PC-3 (cell line): ENCODE data around the gene FRA10AC1. TPM values are rescaled to one million over a fixed set of nuclear protein-coding genes. Genes with fewer than 3 reads are reported as not detected.

Source experiments
- ATAC-seq: fragments of 200-7000 bp; cut with Tn5 transposase; 2 replicates; pipeline ENCODE4 v1.9.1; 2020; ENCODE audit warnings: mild to moderate bottlenecking, moderate library complexity
- BruUV-seq: library from RNA; stranded (reverse); fragments of 400-500 nt; replicated peaks from 2 replicates; lab custom pipeline; 2021; lab: Mats Ljungman, UMichigan
- CTCF ChIA-PET: fragments of 300-600 bp; sonication (Branson Sonifier 250); formaldehyde crosslinking; loops from one replicate; lab custom pipeline; 2022; ENCODE audit warnings: antibody characterized with exemption; lab: Charles Lee
- POLR2A ChIA-PET: fragments of 300-600 bp; sonication (Branson Sonifier 250); formaldehyde crosslinking; loops from one replicate; lab custom pipeline; 2022; ENCODE audit warnings: antibody characterized with exemption; ENCODE audit not compliant: unreplicated experiment; lab: Charles Lee
- DNase-seq: peaks from one replicate; pipeline ENCODE4 v3.0.0-alpha.2; 2015
- H2AFZ ChIP-seq: fragments of 300-600 bp; sonication (generic); 2 replicates; pipeline ENCODE4 v1.6.0; 2016; ENCODE audit warnings: antibody characterized with exemption, low read length
- H3F3A ChIP-seq: fragments of 300-600 bp; sonication (generic); one replicate; pipeline ENCODE4 v1.6.0; 2017; ENCODE audit warnings: antibody characterized with exemption, low read length, control low read depth, mild to moderate bottlenecking; ENCODE audit not compliant: unreplicated experiment
- H3K27ac ChIP-seq: fragments of 300-600 bp; sonication (generic); 2 replicates; pipeline ENCODE4 v1.5.1; 2016; ENCODE audit warnings: mild to moderate bottlenecking, low read length
- H3K27me3 ChIP-seq: fragments of 300-600 bp; sonication (generic); 2 replicates; pipeline ENCODE4 v1.6.1; 2016; ENCODE audit warnings: low read length, mixed read lengths
- H3K36me3 ChIP-seq: fragments of 300-600 bp; sonication (generic); 2 replicates; pipeline ENCODE4 v1.6.1; 2016; ENCODE audit warnings: low read depth, mixed run types, low read length, mixed read lengths
- H3K4me1 ChIP-seq: fragments of 300-600 bp; sonication (generic); 2 replicates; pipeline ENCODE4 v1.5.1; 2016; ENCODE audit warnings: low read length; ENCODE audit not compliant: insufficient read depth
- H3K4me2 ChIP-seq: fragments of 300-600 bp; sonication (generic); 2 replicates; pipeline ENCODE4 v1.6.0; 2016; ENCODE audit warnings: low read length
- H3K4me3 ChIP-seq: fragments of 300-600 bp; sonication (generic); 2 replicates; pipeline ENCODE4 v1.5.1; 2016; ENCODE audit warnings: mild to moderate bottlenecking, low read length, mixed read lengths
- H3K79me2 ChIP-seq: fragments of 300-600 bp; sonication (generic); 2 replicates; pipeline ENCODE4 v1.6.1; 2017; ENCODE audit warnings: low read length, mixed read lengths
- H3K9ac ChIP-seq: fragments of 300-600 bp; sonication (generic); 2 replicates; pipeline ENCODE4 v1.6.0; 2016; ENCODE audit warnings: mild to moderate bottlenecking, low read length
- H3K9me2 ChIP-seq: fragments of 300-600 bp; sonication (generic); replicated peaks from 2 replicates; pipeline ENCODE4 v1.6.1; 2016; ENCODE audit warnings: mixed run types, low read length, mixed read lengths
- H3K9me3 ChIP-seq: fragments of 300-600 bp; sonication (generic); 2 replicates; pipeline ENCODE4 v1.6.1; 2016; ENCODE audit warnings: low read length, mixed read lengths
- H4K20me1 ChIP-seq: fragments of 300-600 bp; sonication (generic); 2 replicates; pipeline ENCODE4 v1.6.1; 2016; ENCODE audit warnings: low read length, mixed read lengths
- EZH2 ChIP-seq: fragments of 300-600 bp; sonication (generic); IDR thresholded peaks from one replicate; pipeline ENCODE4 v1.6.1; 2017; ENCODE audit warnings: antibody characterized with exemption, mild to moderate bottlenecking, low read length; ENCODE audit not compliant: unreplicated experiment
- EZH2phosphoT487 ChIP-seq: fragments of 300-600 bp; sonication (generic); IDR thresholded peaks from 2 replicates; pipeline ENCODE4 v1.6.1; 2018; ENCODE audit warnings: mild to moderate bottlenecking, antibody characterized with exemption, low read length, borderline replicate concordance
- intact Hi-C: fragments of 100-400 bp; cut with micrococcal nuclease; formaldehyde crosslinking; loops from 2 replicates; pipeline ENCODE4 v1.9.0; 2023
- total RNA-seq: library from RNA; depleted of rRNA; stranded (reverse); fragments of >200 nt; gene quantifications from 2 replicates; pipeline ENCODE4 v1.2.3, GENCODE V29; 2014
- TF ChIP-seq, protein P1 (sequence below): fragments of 300-600 bp; sonication (generic); conservative IDR thresholded peaks from 2 replicates; pipeline ENCODE4 v1.5.1; 2017; ENCODE audit warnings: antibody characterized with exemption, low read depth, mild to moderate bottlenecking, low read length

Gene FRA10AC1
- total RNA-seq, 1 experiment from 2014 or later = 3.8 TPM

- BruUV-seq = no TSS peak
- TF ChIP-seq EZH2 = no peak
- TF ChIP-seq, protein P1, sequence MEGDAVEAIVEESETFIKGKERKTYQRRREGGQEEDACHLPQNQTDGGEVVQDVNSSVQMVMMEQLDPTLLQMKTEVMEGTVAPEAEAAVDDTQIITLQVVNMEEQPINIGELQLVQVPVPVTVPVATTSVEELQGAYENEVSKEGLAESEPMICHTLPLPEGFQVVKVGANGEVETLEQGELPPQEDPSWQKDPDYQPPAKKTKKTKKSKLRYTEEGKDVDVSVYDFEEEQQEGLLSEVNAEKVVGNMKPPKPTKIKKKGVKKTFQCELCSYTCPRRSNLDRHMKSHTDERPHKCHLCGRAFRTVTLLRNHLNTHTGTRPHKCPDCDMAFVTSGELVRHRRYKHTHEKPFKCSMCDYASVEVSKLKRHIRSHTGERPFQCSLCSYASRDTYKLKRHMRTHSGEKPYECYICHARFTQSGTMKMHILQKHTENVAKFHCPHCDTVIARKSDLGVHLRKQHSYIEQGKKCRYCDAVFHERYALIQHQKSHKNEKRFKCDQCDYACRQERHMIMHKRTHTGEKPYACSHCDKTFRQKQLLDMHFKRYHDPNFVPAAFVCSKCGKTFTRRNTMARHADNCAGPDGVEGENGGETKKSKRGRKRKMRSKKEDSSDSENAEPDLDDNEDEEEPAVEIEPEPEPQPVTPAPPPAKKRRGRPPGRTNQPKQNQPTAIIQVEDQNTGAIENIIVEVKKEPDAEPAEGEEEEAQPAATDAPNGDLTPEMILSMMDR = no peak
- no peak for TF ChIP-seq EZH2phosphoT487
- Histone ChIP-seq H3K79me2 (no peaks in the 10 kb centered on the region), H3K36me3 (no peaks in the 10 kb centered on the region), H3K27me3 (no peaks in the 10 kb centered on the region), H2AFZ (no peak overlapping the region), H3K4me2 (no peak overlapping the region), H3K4me3 (no peak overlapping the region), H3K9me3 (no peaks in the 10 kb centered on the region), H3K9ac (no peak overlapping the region), H4K20me1 (no peaks in the 10 kb centered on the region), H3K27ac (no peak overlapping the region), H3K4me1 (peaks cover 24% of the 10 kb centered on the region), H3F3A (no peaks in the 10 kb centered on the region), H3K9me2 (no peaks in the 10 kb centered on the region)
- ChIA-PET POLR2A (no interaction called here), CTCF (no interaction called here)
- DNase-seq (peak; percentile 33), ATAC-seq (peak; percentile 59)
- intact Hi-C loops = loop anchor here (10.0 kb wide), 2 partner anchors 51 to 111 kb away; partner anchors contain the start of gene RBP4
These were observed 46.2 kb downstream of the FRA10AC1 start for GRCh38 chr10:93656155-93656554.

DNA sequence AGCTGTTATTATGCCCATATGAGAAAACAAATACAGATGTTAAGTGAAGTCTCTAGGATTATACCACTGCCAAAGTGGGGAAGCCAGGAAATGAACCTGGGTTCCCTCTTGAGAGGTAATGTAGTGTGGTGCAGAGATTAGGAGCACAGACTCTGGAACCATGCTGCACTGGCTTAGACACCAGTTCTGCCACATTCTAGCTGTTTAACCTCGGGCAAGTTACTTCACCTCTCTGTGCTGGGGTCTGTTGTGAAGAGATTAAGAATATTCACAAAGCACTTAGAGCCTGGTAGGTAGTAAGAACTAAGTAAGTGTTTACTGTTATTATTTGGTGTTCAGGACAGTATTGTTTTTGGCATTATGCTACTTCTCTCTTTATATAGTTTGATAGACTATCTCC, 48.2 kb downstream of the FRA10AC1 start:
- Histone ChIP-seq H3K27me3 (no peaks in the 10 kb centered on the region), H3K36me3 (no peaks in the 10 kb centered on the region), H3K9ac (no peak overlapping the region), H3K79me2 (no peaks in the 10 kb centered on the region), H3F3A (no peaks in the 10 kb centered on the region), H3K4me2 (no peak overlapping the region), H2AFZ (no peak overlapping the region), H3K9me2 (no peaks in the 10 kb centered on the region), H4K20me1 (no peaks in the 10 kb centered on the region), H3K4me3 (no peak overlapping the region), H3K4me1 (peaks cover 24% of the 10 kb centered on the region), H3K9me3 (no peaks in the 10 kb centered on the region), H3K27ac (no peak overlapping the region)
- ChIA-PET CTCF (no interaction called here), POLR2A (no interaction called here)
- no peak for DNase-seq
- intact Hi-C loops = loop anchor here (10.0 kb wide), 2 partner anchors 49 to 109 kb away; partner anchors contain the start of gene RBP4
- no TSS peak for BruUV-seq
- no peak for ATAC-seq
- TF ChIP-seq EZH2phosphoT487 = no peak
- TF ChIP-seq, protein P1 = no peak
- no peak for TF ChIP-seq EZH2

GRCh38 chr10:93652857-93653256, 49.5 kb downstream of the FRA10AC1 start:
- Histone ChIP-seq H3K9me2 (no peaks in the 10 kb centered on the region), H3K36me3 (no peaks in the 10 kb centered on the region), H3K27me3 (no peaks in the 10 kb centered on the region), H3K4me2 (peak overlapping the region; percentile 57), H3K4me1 (peaks cover 24% of the 10 kb centered on the region), H3K4me3 (0 out of 2 replicates have a peak overlapping the region, but pooled peaks have one; percentile 20), H3K79me2 (no peaks in the 10 kb centered on the region), H3K9ac (no peak overlapping the region), H3K9me3 (no peaks in the 10 kb centered on the region), H3F3A (no peaks in the 10 kb centered on the region), H3K27ac (peak overlapping the region; percentile 38), H2AFZ (no peak overlapping the region), H4K20me1 (no peaks in the 10 kb centered on the region)
- intact Hi-C loops = loop anchor here (2.0 to 10.0 kb wide), 3 partner anchors 48 to 108 kb away; partner anchors contain the start of gene RBP4
- peak; percentile 79 for DNase-seq
- peak; percentile 85 for ATAC-seq
- CTCF ChIA-PET = no interaction called here
- no peak for TF ChIP-seq EZH2
- TF ChIP-seq, protein P1 = no peak
- no peak for TF ChIP-seq EZH2phosphoT487
- POLR2A ChIA-PET = no interaction called here
- no TSS peak for BruUV-seq
